Lower lobe of right lung (tissue), 2 donors: Measurements from ENCODE around the gene CEP170B. TPM values are rescaled to one million over a fixed set of nuclear protein-coding genes. Genes with fewer than 3 reads are reported as not detected.
"Not testable (repeated sequence)": the region's sequence is repeated elsewhere in the genome, so short reads cannot be mapped to it uniquely, and the experiment has no call there.

Experiments
- ATAC-seq, 2 donors: fragments of 200-7000 bp; cut with Tn5 transposase; one replicate each; pipeline ENCODE4 v1.9.1; 2020 to 2022; ENCODE audit warnings: mild to moderate bottlenecking in 2 of 2, moderate library complexity in 2 of 2
- DNase-seq: peaks from one replicate; pipeline ENCODE4 v3.0.0-alpha.2; 2020
- H3K27ac ChIP-seq: fragments of 200-600 bp; one replicate; pipeline ENCODE4 v1.8.0; 2022
- H3K27me3 ChIP-seq: fragments of 200-600 bp; one replicate; pipeline ENCODE4 v1.8.0; 2022; ENCODE audit warnings: low read depth
- H3K36me3 ChIP-seq: fragments of 200-600 bp; one replicate; pipeline ENCODE4 v1.8.0; 2022; ENCODE audit warnings: mild to moderate bottlenecking
- H3K4me1 ChIP-seq: fragments of 200-600 bp; one replicate; pipeline ENCODE4 v1.8.0; 2022
- H3K4me3 ChIP-seq: fragments of 200-600 bp; one replicate; pipeline ENCODE4 v1.8.0; 2022; ENCODE audit warnings: mild to moderate bottlenecking
- H3K9me3 ChIP-seq: fragments of 200-600 bp; one replicate; pipeline ENCODE4 v1.8.0; 2022
- intact Hi-C: fragments of 100-400 bp; cut with DNase I; formaldehyde crosslinking; loops from one replicate; pipeline ENCODE4 v1.11.0; 2022
- total RNA-seq: library from RNA; stranded (reverse); fragmentation: NEBNext Ultra II Directional; extraction: Animal tissue kit (Norgen Biotek cat#: 25700); gene quantifications from one replicate; pipeline ENCODE4 v1.2.1, GENCODE V29; 2021
- TF ChIP-seq, protein P1 (sequence below): fragments of 200-600 bp; IDR thresholded peaks from one replicate; pipeline ENCODE4 v1.8.0; 2022; ENCODE audit warnings: antibody characterized with exemption, mild to moderate bottlenecking
- donor health status: DM: no; HTN: yes; CAD: no; lungs with severe emphysema.

CEP170B gene
- total RNA-seq, 1 donor from 2014 or later, result 24.7 TPM

DNA sequence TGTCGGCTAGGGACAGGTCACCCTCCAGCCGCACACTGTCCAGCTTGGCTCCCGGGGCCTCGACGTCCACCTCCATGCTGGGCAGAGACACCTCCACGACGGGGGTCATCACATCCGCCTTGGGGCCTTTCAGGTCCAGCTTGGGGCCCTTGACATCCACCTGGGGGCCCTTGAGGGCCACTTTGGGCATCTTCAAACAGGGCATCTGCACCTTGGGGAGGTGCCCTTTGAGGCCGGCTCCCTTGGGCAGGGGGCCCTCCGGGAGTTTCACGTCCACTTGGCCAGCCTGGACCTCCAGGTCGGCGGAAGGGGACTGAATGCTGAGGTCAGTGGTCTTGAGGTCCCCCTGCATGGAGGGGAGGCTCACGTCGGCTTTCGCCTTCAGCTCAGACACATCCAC lies 77.5 kb downstream of the CEP170B start:
- Histone ChIP-seq H3K27ac (no peak overlapping the region), H3K36me3 (no peaks in the 10 kb centered on the region), H3K27me3 (no peaks in the 10 kb centered on the region), H3K4me3 (no peak overlapping the region), H3K9me3 (no peaks in the 10 kb centered on the region), H3K4me1 (no peaks in the 10 kb centered on the region)
- intact Hi-C loops, result no loop called here
- TF ChIP-seq, protein P1, sequence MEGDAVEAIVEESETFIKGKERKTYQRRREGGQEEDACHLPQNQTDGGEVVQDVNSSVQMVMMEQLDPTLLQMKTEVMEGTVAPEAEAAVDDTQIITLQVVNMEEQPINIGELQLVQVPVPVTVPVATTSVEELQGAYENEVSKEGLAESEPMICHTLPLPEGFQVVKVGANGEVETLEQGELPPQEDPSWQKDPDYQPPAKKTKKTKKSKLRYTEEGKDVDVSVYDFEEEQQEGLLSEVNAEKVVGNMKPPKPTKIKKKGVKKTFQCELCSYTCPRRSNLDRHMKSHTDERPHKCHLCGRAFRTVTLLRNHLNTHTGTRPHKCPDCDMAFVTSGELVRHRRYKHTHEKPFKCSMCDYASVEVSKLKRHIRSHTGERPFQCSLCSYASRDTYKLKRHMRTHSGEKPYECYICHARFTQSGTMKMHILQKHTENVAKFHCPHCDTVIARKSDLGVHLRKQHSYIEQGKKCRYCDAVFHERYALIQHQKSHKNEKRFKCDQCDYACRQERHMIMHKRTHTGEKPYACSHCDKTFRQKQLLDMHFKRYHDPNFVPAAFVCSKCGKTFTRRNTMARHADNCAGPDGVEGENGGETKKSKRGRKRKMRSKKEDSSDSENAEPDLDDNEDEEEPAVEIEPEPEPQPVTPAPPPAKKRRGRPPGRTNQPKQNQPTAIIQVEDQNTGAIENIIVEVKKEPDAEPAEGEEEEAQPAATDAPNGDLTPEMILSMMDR, result no peak
- ATAC-seq (no peak), DNase-seq (peak; percentile 29)

DNA sequence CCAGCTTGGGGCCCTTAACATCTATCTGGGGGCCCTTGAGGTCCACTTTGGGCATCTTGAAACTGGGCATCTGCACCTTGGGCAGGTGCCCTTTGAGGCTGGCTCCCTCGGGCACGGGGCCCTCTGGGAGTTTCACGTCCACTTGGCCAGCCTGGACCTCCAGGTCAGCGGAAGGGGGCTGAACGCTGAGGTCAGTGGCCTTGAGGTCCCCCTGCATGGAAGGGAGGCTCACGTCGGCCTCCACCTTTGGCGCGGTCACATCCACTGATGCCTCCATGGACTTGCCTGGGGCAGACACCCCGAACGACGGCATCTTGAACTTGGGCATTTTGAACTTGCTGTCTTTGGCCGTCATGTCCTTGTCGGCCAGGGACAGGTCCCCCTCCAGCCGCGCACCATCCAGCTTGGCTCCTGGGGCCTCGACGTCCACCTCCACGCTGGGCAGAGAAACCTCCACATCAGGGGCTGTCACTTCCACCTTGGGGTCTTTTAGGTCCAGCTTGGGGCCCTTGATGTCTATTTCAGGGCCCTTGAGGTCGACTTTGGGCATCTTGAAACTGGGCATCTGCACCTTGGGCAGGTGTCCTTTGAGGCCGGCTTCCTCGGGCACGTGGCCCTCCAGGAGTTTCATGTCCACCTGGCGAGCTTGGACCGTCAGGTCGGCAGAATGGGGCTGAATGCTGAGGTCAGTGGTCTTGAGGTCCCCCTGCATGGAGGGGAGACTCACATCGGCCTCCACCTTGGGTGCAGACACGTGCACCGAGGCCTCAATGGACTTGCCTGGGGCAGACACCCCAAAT lies 78.3 kb downstream of the CEP170B start:
- H3K36me3 ChIP-seq, H3K27me3 ChIP-seq, ATAC-seq, H3K9me3 ChIP-seq, H3K27ac ChIP-seq, H3K4me3 ChIP-seq, intact Hi-C loops, H3K4me1 ChIP-seq: not testable (repeated sequence)
- peak; percentile 34 for DNase-seq

DNA sequence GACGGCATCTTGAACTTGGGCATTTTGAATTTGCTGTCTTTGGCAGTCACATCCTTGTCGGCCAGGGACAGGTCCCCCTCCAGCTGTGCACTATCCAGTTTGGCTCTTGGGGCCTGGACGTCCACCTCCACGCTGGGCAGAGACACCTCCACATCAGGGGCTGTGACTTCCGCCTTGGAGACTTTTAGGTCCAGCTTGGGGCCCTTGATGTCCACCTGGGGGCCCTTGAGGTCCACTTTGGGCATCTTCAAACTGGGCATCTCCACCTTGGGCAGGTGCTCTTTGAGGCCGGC lies 78.9 kb downstream of the CEP170B start:
- ATAC-seq, H3K36me3 ChIP-seq, DNase-seq, H3K4me3 ChIP-seq, H3K4me1 ChIP-seq, intact Hi-C loops, H3K9me3 ChIP-seq, H3K27me3 ChIP-seq, H3K27ac ChIP-seq: not testable (repeated sequence)

DNA sequence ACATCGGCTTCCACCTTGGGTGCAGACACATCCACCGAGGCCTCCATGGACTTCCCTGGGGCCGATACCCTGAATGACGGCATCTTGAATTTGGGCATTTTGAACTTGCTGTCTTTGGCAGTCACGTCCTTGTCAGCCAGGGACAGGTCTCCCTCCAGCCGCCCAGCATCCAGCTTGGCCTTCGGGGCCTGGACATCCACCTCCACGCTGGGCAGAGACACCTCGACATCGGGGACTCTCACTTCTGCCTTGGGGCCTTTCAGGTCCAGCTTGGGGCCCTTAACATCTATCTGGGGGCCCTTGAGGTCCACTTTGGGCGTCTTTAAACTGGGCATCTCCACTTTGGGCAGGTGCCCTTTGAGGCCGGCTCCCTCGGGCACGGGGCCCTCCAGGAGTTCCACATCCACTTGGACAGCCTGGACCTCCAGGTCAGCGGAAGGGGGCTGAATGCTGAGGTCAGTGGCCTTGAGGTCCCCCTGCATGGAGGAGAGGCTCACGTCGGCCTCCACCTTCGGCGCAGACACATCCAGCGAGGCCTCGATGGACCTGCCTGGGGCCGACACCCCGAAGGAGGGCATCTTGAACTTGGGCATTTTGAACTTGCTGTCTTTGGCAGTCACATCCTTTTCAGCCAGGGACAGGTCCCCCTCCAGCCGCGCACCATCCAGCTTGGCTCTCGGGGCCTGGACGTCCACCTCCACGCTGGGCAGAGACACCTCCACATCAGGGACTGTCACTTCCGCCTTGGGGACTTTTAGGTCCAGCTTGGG lies 79.6 kb downstream of the CEP170B start:
- ATAC-seq, H3K27me3 ChIP-seq, H3K4me1 ChIP-seq, H3K4me3 ChIP-seq, H3K27ac ChIP-seq, H3K9me3 ChIP-seq, DNase-seq, H3K36me3 ChIP-seq, intact Hi-C loops: not testable (repeated sequence)

DNA sequence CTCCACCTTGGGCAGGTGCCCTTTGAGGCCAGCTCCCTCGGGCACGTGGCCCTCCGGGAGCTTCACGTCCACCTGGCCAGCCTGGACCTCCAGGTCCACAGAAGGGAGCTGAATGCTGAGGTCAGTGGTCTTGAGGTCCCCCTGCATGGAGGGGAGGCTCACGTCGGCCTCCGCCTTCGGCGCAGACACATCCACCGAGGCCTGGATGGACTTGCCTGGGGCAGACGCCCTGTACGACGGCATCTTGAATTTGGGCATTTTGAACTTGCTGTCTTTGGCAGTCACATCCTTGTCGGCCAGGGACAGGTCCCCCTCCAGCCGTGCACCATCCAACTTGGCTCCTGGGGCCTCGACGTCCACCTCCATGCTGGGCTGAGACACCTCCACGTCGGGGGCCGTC lies 80.2 kb downstream of the CEP170B start:
- H3K4me3 ChIP-seq, H3K4me1 ChIP-seq, ATAC-seq, H3K27me3 ChIP-seq, H3K36me3 ChIP-seq, H3K27ac ChIP-seq, intact Hi-C loops, H3K9me3 ChIP-seq: not testable (repeated sequence)
- peak; percentile 34 for DNase-seq

Other genes with a start within 250 kb of the CEP170B start
- gene INF2, start 175.7 kb upstream of the CEP170B start, total RNA-seq, result 116 TPM
- 5.1 TPM for gene ADSS1, start 141.0 kb upstream of the CEP170B start, total RNA-seq
- 66.3 TPM for gene SIVA1, start 112.1 kb upstream of the CEP170B start, total RNA-seq
- gene AKT1, start 69.5 kb upstream of the CEP170B start, total RNA-seq, result 154 TPM
- 13.1 TPM for gene ZBTB42, start 64.2 kb upstream of the CEP170B start, total RNA-seq
- gene PLD4, start 59.6 kb downstream of the CEP170B start, total RNA-seq, result 1.2 TPM
- 10.8 TPM for gene AHNAK2, start 113.1 kb downstream of the CEP170B start, total RNA-seq
- 10.5 TPM for gene CLBA1, start 120.5 kb downstream of the CEP170B start, total RNA-seq
- 6.9 TPM for gene CDCA4, start 155.8 kb downstream of the CEP170B start, total RNA-seq
- gene GPR132, start 200.2 kb downstream of the CEP170B start, total RNA-seq, result 7.2 TPM